A549 (cell line): Measurements from ENCODE around the gene TAS1R3. TPM values are rescaled to one million over a fixed set of nuclear protein-coding genes. Genes with fewer than 3 reads are reported as not detected.

Source experiments
- ATAC-seq, 2 experiments: fragments of 200-7000 bp in 1 of 2; fragments of >200 bp in 1 of 2; cut with Nextera tagmentation in 1 of 2; cut with Tn5 transposase in 1 of 2; 3 replicates each; pipeline versions ENCODE4 v1.8.0 to v1.9.1; 2018 to 2020; ENCODE audit warnings: mild to moderate bottlenecking in 1 of 2, moderate library complexity in 1 of 2
- CTCF ChIA-PET: fragments of 300-600 bp; sonication (Branson Sonifier 250); formaldehyde crosslinking; extraction: SDS; loops from one replicate; lab custom pipeline; 2021; ENCODE audit warnings: antibody characterized with exemption, inconsistent platforms; lab: Yijun Ruan, JAX
- POLR2A ChIA-PET: fragments of 350-600 bp; formaldehyde crosslinking; extraction: SDS; loops from one replicate; lab custom pipeline; 2021; ENCODE audit warnings: antibody characterized with exemption, inconsistent platforms; lab: Yijun Ruan, JAX
- DNase-seq, 2 experiments: peaks; one replicate each; pipeline versions ENCODE4 v3.0.0 to v3.0.0-alpha.2; 2011 to 2016; ENCODE audit warnings: low read depth in 1 of 2, low spot score in 1 of 2
- FAIRE-seq: peaks from 2 replicates; lab custom pipeline; 2011; peaks lifted over from hg19 to GRCh38; lab: Jason Lieb, UNC
- H3K27ac ChIP-seq, 2 experiments: fragments of >200 bp; sonication (Bioruptor Twin); formaldehyde crosslinking; 3 replicates each; pipeline ENCODE4 v1.5.1; 2016 to 2017
- H3K4me1 ChIP-seq: fragments of >200 bp; sonication (Bioruptor Twin); formaldehyde crosslinking; 3 replicates; pipeline ENCODE4 v1.6.1; 2016
- H3K4me2 ChIP-seq: fragments of >200 bp; sonication (Bioruptor Twin); formaldehyde crosslinking; 3 replicates; pipeline ENCODE4 v1.6.1; 2016
- H3K4me3 ChIP-seq: fragments of >200 bp; sonication (Bioruptor Twin); formaldehyde crosslinking; 3 replicates; pipeline ENCODE4 v1.5.1; 2016
- H3K9me3 ChIP-seq: fragments of >200 bp; sonication (Bioruptor Twin); formaldehyde crosslinking; 3 replicates; pipeline ENCODE4 v1.6.1; 2016
- BCL3 ChIP-seq: fragments of >200 bp; sonication (Bioruptor Twin); formaldehyde crosslinking; IDR thresholded peaks from 3 replicates; pipeline ENCODE4 v1.6.1; 2016
- CBX2 ChIP-seq: fragments of 200-600 bp; sonication (generic); IDR thresholded peaks from 2 replicates; pipeline ENCODE4 v1.6.1; 2016; ENCODE audit warnings: low read depth, mild to moderate bottlenecking, borderline replicate concordance
- CHD2 ChIP-seq: fragments of 150-350 bp; IDR thresholded peaks from 2 replicates; pipeline ENCODE4 v1.6.1; 2014; ENCODE audit warnings: low read length; ENCODE audit not compliant: partially characterized antibody
- EP300 ChIP-seq, 2 experiments: fragments of >200 bp; sonication (Bioruptor Twin); formaldehyde crosslinking; IDR thresholded peaks; 2 replicates in 1 of 2; 3 replicates in 1 of 2; pipeline ENCODE4 v1.6.1; 2016 to 2017
- FOSL2 ChIP-seq, 2 experiments: fragments of 450-650 bp in 1 of 2; fragments of >200 bp in 1 of 2; sonication (Bioruptor Twin) in 1 of 2; formaldehyde crosslinking; IDR thresholded peaks; 2 replicates each; pipeline versions ENCODE4 v1.5.0 to v1.6.1; 2016 to 2020; ENCODE audit warnings: mild to moderate bottlenecking in 1 of 2, moderate library complexity in 1 of 2
- FOXS1 ChIP-seq: fragments of 250-450 bp; sonication (Bioruptor Pico); IDR thresholded peaks from 2 replicates; pipeline ENCODE4 v1.5.0; 2020; ENCODE audit warnings: mild to moderate bottlenecking, moderate library complexity
- HDAC2 ChIP-seq: fragments of 200-600 bp; sonication (generic); IDR thresholded peaks from 2 replicates; pipeline ENCODE4 v1.6.1; 2016
- HES2 ChIP-seq: fragments of >200 bp; sonication (Bioruptor Twin); formaldehyde crosslinking; IDR thresholded peaks from 2 replicates; pipeline ENCODE4 v1.6.1; 2016
- HOXA7 ChIP-seq: fragments of 250-450 bp; sonication (Bioruptor Pico); IDR thresholded peaks from 2 replicates; pipeline ENCODE4 v1.5.0; 2020; ENCODE audit warnings: mild to moderate bottlenecking, moderate library complexity
- HOXB5 ChIP-seq: fragments of 250-450 bp; sonication (Bioruptor Pico); IDR thresholded peaks from 2 replicates; pipeline ENCODE4 v1.5.0; 2020; ENCODE audit warnings: mild to moderate bottlenecking, moderate library complexity
- JUN ChIP-seq, 2 experiments: fragments of >200 bp; sonication (Bioruptor Twin); formaldehyde crosslinking; IDR thresholded peaks; 2 replicates in 1 of 2; 3 replicates in 1 of 2; pipeline ENCODE4 v1.6.1; 2016 to 2017
- KDM1A ChIP-seq: fragments of 200-600 bp; sonication (generic); IDR thresholded peaks from 2 replicates; pipeline ENCODE4 v1.6.1; 2016; ENCODE audit warnings: low read depth, mild to moderate bottlenecking
- MAFK ChIP-seq: fragments of 450-650 bp; IDR thresholded peaks from 2 replicates; pipeline ENCODE4 v1.6.1; 2014; ENCODE audit not compliant: partially characterized antibody
- MAX ChIP-seq: IDR thresholded peaks from 2 replicates; pipeline ENCODE4 v1.6.1; 2012
- MYC ChIP-seq: IDR thresholded peaks from 2 replicates; pipeline ENCODE4 v1.6.1; 2012; ENCODE audit warnings: mild to moderate bottlenecking, inconsistent platforms, low read length, improper control_type of control experiment, borderline replicate concordance
- NPAS2 ChIP-seq: fragments of 250-450 bp; sonication (Bioruptor Pico); IDR thresholded peaks from 2 replicates; pipeline ENCODE4 v1.8.0; 2022; ENCODE audit warnings: mild to moderate bottlenecking, moderate library complexity, borderline replicate concordance
- NR3C1 ChIP-seq: fragments of >200 bp; sonication (Bioruptor Twin); formaldehyde crosslinking; IDR thresholded peaks from 3 replicates; pipeline ENCODE4 v1.6.1; 2017
- PBX3 ChIP-seq: IDR thresholded peaks from 2 replicates; pipeline ENCODE4 v1.6.1; 2012
- RAD21 ChIP-seq, 2 experiments: fragments of >200 bp in 1 of 2; sonication (Bioruptor Twin) in 1 of 2; formaldehyde crosslinking in 1 of 2; IDR thresholded peaks in 1 of 2; conservative IDR thresholded peaks in 1 of 2; 2 replicates in 1 of 2; 3 replicates in 1 of 2; pipeline ENCODE4 v1.6.1; 2012 to 2018; ENCODE audit warnings: inconsistent platforms in 1 of 2
- RCOR1 ChIP-seq: fragments of 150-350 bp; IDR thresholded peaks from 2 replicates; pipeline ENCODE4 v1.6.1; 2014; ENCODE audit warnings: antibody characterized with exemption, low read length, low read depth
- SREBF2 ChIP-seq: fragments of 450-650 bp; IDR thresholded peaks from 2 replicates; pipeline ENCODE4 v1.6.1; 2014; ENCODE audit warnings: mild to moderate bottlenecking, moderate library complexity
- TFCP2L1 ChIP-seq: fragments of 250-450 bp; sonication (Bioruptor Pico); IDR thresholded peaks from 2 replicates; pipeline ENCODE4 v1.5.0; 2021; ENCODE audit warnings: mild to moderate bottlenecking
- ZC3H11A ChIP-seq: fragments of 450-650 bp; IDR thresholded peaks from 2 replicates; pipeline ENCODE4 v1.6.1; 2014; ENCODE audit warnings: antibody characterized with exemption, mild to moderate bottlenecking
- ZFP36 ChIP-seq: fragments of 450-650 bp; IDR thresholded peaks from 2 replicates; pipeline ENCODE4 v1.6.1; 2014; ENCODE audit warnings: borderline replicate concordance; ENCODE audit not compliant: partially characterized antibody
- ZSCAN20 ChIP-seq: fragments of 250-450 bp; sonication (Bioruptor Pico); IDR thresholded peaks from 2 replicates; pipeline ENCODE4 v1.8.0; 2022; ENCODE audit warnings: mild to moderate bottlenecking, moderate library complexity
- WGBS: methylation state at CpG from one replicate; pipeline ENCODE4 v1.1.6; 2017; ENCODE audit errors: missing lambda C conversion rate; 5-methylcytosine and 5-hydroxymethylcytosine counted together
- polyA plus RNA-seq, 4 experiments: library from polyadenylated mRNA; depleted of rRNA in 3 of 4; stranded (reverse); fragments of >200 nt; fragmentation: RNase III in 1 of 4; extraction: RNeasy Plus Mini Kit Qiagen cat#74134 plus additional on column Dnase treatment in 1 of 4; gene quantifications; 2 replicates in 3 of 4; 3 replicates in 1 of 4; pipeline ENCODE4 v1.2.3, GENCODE V29; 2011 to 2017
- TF ChIP-seq, protein P1 (sequence below): fragments of >200 bp; sonication (Bioruptor Twin); formaldehyde crosslinking; IDR thresholded peaks from 3 replicates; pipeline ENCODE4 v1.5.1; 2016

TAS1R3 gene
- polyA plus RNA-seq, 2 of the 4 experiments (the other 2 are of a cell fraction) = 0.05 to 0.15 TPM

DNA sequence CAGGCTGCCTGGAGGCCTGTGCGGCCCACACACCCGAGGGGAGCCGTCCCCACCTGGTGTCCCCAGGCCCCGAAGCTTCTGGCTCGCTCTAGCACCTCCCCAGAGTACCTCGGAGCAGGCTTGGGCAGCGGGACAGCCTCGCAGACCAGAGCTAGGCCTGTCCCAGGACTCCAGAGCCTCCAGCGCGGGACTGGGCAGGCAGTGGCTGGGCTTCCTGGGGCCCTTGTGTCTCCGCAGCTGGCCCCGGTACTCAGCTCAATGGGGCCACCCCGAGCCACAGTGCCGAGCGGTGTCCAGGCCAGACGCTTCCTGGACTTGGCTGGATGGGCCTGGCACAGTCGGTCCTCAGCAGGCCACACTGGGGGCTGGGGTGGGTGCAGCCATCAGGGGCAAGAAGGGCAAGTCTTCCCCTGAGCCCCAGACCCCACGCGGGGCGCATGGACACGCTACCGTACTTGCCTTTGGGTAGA lies 45.9 kb upstream of the TAS1R3 start:
- H3K4me1 ChIP-seq = peaks cover 8% of the 10 kb centered on the region; the same call in 2 of the 3 replicates
- H3K27ac ChIP-seq = no peak overlapping the region
- ChIA-PET POLR2A (interaction anchor here (0.5 kb wide), 1 partner anchor 85 kb away, joined by 4 read pairs; no protein-coding TSS in a partner anchor), CTCF (interaction anchor here (3.3 kb wide), 1 partner anchor 163 kb away, joined by 15 read pairs; no protein-coding TSS in a partner anchor)
- WGBS = 85% methylated on average over 5 of the region's 22 CpGs
- DNase-seq (no peak), FAIRE-seq (no peak), ATAC-seq (peak; percentile 7 to 30; a peak in 3 of 6 replicates)
- H3K4me3 ChIP-seq = no peak overlapping the region
- TF ChIP-seq CHD2 (no peak), ZFP36 (no peak), NPAS2 (CRISPR knock-in tag) (no peak), CBX2 (no peak), BCL3 (no peak), HOXB5 (CRISPR knock-in tag) (no peak), KDM1A (no peak), RAD21 (conservative IDR thresholded peaks at IDR 0.05 in 1 of 2, IDR thresholded peaks at IDR 0.05 in 1 of 2) (no peak), ZSCAN20 (CRISPR knock-in tag) (no peak), MAFK (no peak), HES2 (no peak), RCOR1 (no peak), EP300 (IDR thresholded peaks at IDR 0.05) (no peak)
- H3K4me2 ChIP-seq = no peak overlapping the region
- no peaks in the 10 kb centered on the region for H3K9me3 ChIP-seq

GRCh38 chr1:1285611-1286311 lies 45.3 kb upstream of the TAS1R3 start:
- ATAC-seq (peak; percentile 11 to 15; a peak in 3 of 6 replicates), FAIRE-seq (no peak), DNase-seq (no peak)
- Histone ChIP-seq H3K4me1 (peaks cover 8% of the 10 kb centered on the region; the same call in 2 of the 3 replicates), H3K27ac (no peak overlapping the region), H3K9me3 (no peaks in the 10 kb centered on the region), H3K4me3 (no peak overlapping the region), H3K4me2 (no peak overlapping the region)
- ChIA-PET CTCF (interaction anchor here (1.2 kb wide), 1 partner anchor 301 kb away, joined by 3 read pairs; no protein-coding TSS in a partner anchor), POLR2A (interaction anchor here (0.5 kb wide), 1 partner anchor 85 kb away, joined by 4 read pairs; no protein-coding TSS in a partner anchor)
- WGBS = 77% methylated on average over 15 of the region's 37 CpGs
- TF ChIP-seq PBX3 (peak; percentile 25; the same call in 1 of the 2 replicates), JUN (IDR thresholded peaks at IDR 0.05) (no peak)

DNA sequence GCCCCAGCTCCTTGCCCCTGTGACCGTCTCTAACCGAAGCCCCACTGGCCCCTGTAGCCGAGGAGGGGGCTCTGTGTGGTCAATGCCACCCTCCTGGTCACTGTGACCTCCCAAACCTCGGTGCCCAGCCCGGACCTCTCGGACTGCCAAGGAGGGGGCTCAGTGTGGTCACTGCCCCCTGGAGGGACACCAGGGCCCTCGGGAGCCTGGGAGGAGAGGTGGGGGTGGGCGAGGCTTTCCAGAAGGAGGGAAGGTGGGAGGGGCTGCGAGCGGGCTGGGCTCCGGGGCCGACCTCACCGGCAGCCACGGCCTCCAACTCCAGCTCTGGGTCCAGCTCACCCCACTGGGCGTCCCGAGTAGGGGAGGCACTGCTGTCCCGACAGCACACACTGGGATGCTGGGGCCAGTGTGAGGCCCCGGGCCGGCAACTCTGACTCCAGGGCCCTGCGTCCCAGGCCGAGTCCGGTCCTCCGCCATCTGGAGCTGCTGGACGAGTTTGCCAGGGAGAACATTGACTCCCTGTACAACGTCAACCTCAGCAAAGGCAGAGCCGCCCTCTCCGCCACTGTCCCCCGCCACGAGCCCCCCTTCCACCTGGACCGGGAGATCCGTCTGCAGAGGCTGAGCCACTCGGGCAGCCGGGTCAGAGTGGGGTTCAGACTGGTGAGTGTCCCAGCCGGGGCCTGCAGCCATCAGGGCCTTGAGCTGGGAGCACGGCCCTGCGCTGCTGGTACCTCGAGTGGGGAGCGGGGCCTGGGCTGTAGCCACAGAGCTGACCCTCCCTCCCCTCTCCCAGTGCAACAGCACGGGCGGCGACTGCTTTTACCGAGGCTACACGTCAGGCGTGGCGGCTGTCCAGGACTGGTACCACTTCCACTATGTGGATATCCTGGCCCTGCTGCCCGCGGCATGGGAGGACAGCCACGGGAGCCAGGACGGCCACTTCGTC lies 44.5 kb upstream of the TAS1R3 start:
- Histone ChIP-seq H3K4me2 (no peak overlapping the region), H3K27ac (no peak overlapping the region), H3K4me1 (peaks cover 8% of the 10 kb centered on the region; the same call in 2 of the 3 replicates), H3K9me3 (no peaks in the 10 kb centered on the region), H3K4me3 (no peak overlapping the region)
- POLR2A ChIA-PET = no interaction called here
- DNase-seq (no peak), FAIRE-seq (no peak), ATAC-seq (no peak)
- CTCF ChIA-PET = interaction anchor here (1.1 to 1.2 kb wide), 2 partner anchors 165 to 302 kb away, joined by 3 to 5 read pairs; no protein-coding TSS in a partner anchor
- WGBS = 87% methylated on average over 4 of the region's 50 CpGs
- no peak for TF ChIP-seq ZC3H11A
- no peak for TF ChIP-seq TFCP2L1 (CRISPR knock-in tag)
- no peak for TF ChIP-seq HDAC2
- TF ChIP-seq FOSL2 (IDR thresholded peaks at IDR 0.05) = no peak
- TF ChIP-seq FOSL2 (CRISPR knock-in tag; IDR thresholded peaks at IDR 0.05) = no peak
- no peak for TF ChIP-seq SREBF2
- no peak for TF ChIP-seq EP300 (IDR thresholded peaks at IDR 0.05)
- no peak for TF ChIP-seq NPAS2 (CRISPR knock-in tag)
- no peak for TF ChIP-seq JUN (IDR thresholded peaks at IDR 0.05)
- no peak for TF ChIP-seq FOXS1 (CRISPR knock-in tag)
- TF ChIP-seq NR3C1 = no peak
- TF ChIP-seq HOXA7 (CRISPR knock-in tag) = no peak
- TF ChIP-seq MAX = no peak
- no peak for TF ChIP-seq MYC
- TF ChIP-seq, protein P1, sequence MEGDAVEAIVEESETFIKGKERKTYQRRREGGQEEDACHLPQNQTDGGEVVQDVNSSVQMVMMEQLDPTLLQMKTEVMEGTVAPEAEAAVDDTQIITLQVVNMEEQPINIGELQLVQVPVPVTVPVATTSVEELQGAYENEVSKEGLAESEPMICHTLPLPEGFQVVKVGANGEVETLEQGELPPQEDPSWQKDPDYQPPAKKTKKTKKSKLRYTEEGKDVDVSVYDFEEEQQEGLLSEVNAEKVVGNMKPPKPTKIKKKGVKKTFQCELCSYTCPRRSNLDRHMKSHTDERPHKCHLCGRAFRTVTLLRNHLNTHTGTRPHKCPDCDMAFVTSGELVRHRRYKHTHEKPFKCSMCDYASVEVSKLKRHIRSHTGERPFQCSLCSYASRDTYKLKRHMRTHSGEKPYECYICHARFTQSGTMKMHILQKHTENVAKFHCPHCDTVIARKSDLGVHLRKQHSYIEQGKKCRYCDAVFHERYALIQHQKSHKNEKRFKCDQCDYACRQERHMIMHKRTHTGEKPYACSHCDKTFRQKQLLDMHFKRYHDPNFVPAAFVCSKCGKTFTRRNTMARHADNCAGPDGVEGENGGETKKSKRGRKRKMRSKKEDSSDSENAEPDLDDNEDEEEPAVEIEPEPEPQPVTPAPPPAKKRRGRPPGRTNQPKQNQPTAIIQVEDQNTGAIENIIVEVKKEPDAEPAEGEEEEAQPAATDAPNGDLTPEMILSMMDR = no peak
